Caki2 (cell line): ENCODE data around the gene USF1. TPM values are rescaled to one million over a fixed set of nuclear protein-coding genes. Genes with fewer than 3 reads are reported as not detected.
"Not testable (repeated sequence)": the region's sequence is repeated elsewhere in the genome, so short reads cannot be mapped to it uniquely, and the experiment has no call there.

Experiments
- DNase-seq: peaks from one replicate; pipeline ENCODE4 v3.0.0-alpha.2; 2015; ENCODE audit warnings: low read depth
- in situ Hi-C: cut with HindIII; loops from 2 replicates; pipeline ENCODE4 v1.10.0; 2016; ENCODE audit warnings: low sequenced_read_pairs, low pct_unique_long_range_greater_than_20kb, mixed read lengths
- total RNA-seq: library from RNA; depleted of rRNA; stranded (reverse); fragments of >200 nt; shearing (Covaris generic); gene quantifications from 2 replicates; pipeline ENCODE4 v1.2.3, GENCODE V29; 2014; ENCODE audit warnings: low replicate concordance

The USF1 gene
- total RNA-seq, 1 experiment from 2014 or later: 55.3 TPM

GRCh38 chr1:161032409-161032808, 13.4 kb downstream of the USF1 start:
- no peak for DNase-seq
- in situ Hi-C loops: no loop called here

GRCh38 chr1:161031874-161032273, 13.9 kb downstream of the USF1 start:
- DNase-seq: no peak
- in situ Hi-C loops: no loop called here

GRCh38 chr1:161029466-161029865, 16.3 kb downstream of the USF1 start:
- DNase-seq, in situ Hi-C loops: not testable (repeated sequence)

GRCh38 chr1:161026954-161027353, 18.8 kb downstream of the USF1 start:
- in situ Hi-C loops, DNase-seq: not testable (repeated sequence)

GRCh38 chr1:161022432-161022831, 23.3 kb downstream of the USF1 start:
- in situ Hi-C loops, DNase-seq: not testable (repeated sequence)

GRCh38 chr1:161021970-161022353, 23.8 kb downstream of the USF1 start:
- no peak for DNase-seq
- in situ Hi-C loops: no loop called here

- DNase-seq: peak; percentile 75
- in situ Hi-C loops: no loop called here
Measured at GRCh38 chr1:161021165-161021969, 24.4 kb downstream of the USF1 start.

GRCh38 chr1:161020509-161021164, 25.1 kb downstream of the USF1 start, which contains the start of gene F11R:
Gene F11R (minus strand): TSS chr1:161021152. CDS start chr1:161021073, 79 bp downstream.
- no peak for DNase-seq
- in situ Hi-C loops: no loop called here

- no peak for DNase-seq
Measured at GRCh38 chr1:161019751-161020495, 25.9 kb downstream of the USF1 start.

GRCh38 chr1:161019111-161019660, 26.6 kb downstream of the USF1 start:
- in situ Hi-C loops, DNase-seq: not testable (repeated sequence)

More at GRCh38 chr1:161019751-161020495, 25.9 kb downstream of the USF1 start:
- in situ Hi-C loops: no loop called here

- in situ Hi-C loops: no loop called here
- no peak for DNase-seq
Measured at GRCh38 chr1:161018631-161018930, 27.2 kb downstream of the USF1 start.

- in situ Hi-C loops: no loop called here
- no peak for DNase-seq
Measured at GRCh38 chr1:161017756-161018630, 27.8 kb downstream of the USF1 start.

GRCh38 chr1:161017181-161017580, 28.6 kb downstream of the USF1 start:
- in situ Hi-C loops: not testable (repeated sequence)

GRCh38 chr1:161016683-161017082, 29.1 kb downstream of the USF1 start:
- in situ Hi-C loops, DNase-seq: not testable (repeated sequence)

More at GRCh38 chr1:161017181-161017580, 28.6 kb downstream of the USF1 start:
- not testable (repeated sequence) for DNase-seq

- in situ Hi-C loops: no loop called here
- DNase-seq: no peak
Measured at GRCh38 chr1:161013488-161014230, 32.1 kb downstream of the USF1 start.

GRCh38 chr1:161013131-161013487, 32.7 kb downstream of the USF1 start:
- in situ Hi-C loops: no loop called here
- DNase-seq: no peak

- no peak for DNase-seq
- in situ Hi-C loops: no loop called here
Measured at GRCh38 chr1:161012420-161012819, 33.4 kb downstream of the USF1 start.
